8988T (cell line): ENCODE measurements around the gene HMGXB4.

Experiments
- DNase-seq: peaks from one replicate; pipeline ENCODE4 v3.0.0; 2011

The HMGXB4 gene

GRCh38 chr22:35258191-35258988 is 1.1 kb downstream of the HMGXB4 start:
- DNase-seq, result no peak

GRCh38 chr22:35264986-35265385 is 7.7 kb downstream of the HMGXB4 start:
- no peak for DNase-seq

GRCh38 chr22:35266277-35266676 is 9.0 kb downstream of the HMGXB4 start:
- no peak for DNase-seq

GRCh38 chr22:35269630-35270029 is 12.3 kb downstream of the HMGXB4 start:
- no peak for DNase-seq

GRCh38 chr22:35274154-35274871 is 17.0 kb downstream of the HMGXB4 start:
- no peak for DNase-seq

GRCh38 chr22:35275580-35275979 is 18.3 kb downstream of the HMGXB4 start:
- no peak for DNase-seq

- DNase-seq, result no peak
Measured at GRCh38 chr22:35276019-35276418, 18.7 kb downstream of the HMGXB4 start.

- DNase-seq, result no peak
Measured at GRCh38 chr22:35288116-35288515, 30.8 kb downstream of the HMGXB4 start.

GRCh38 chr22:35292786-35293185 is 35.5 kb downstream of the HMGXB4 start:
- DNase-seq, result no peak

- DNase-seq, result no peak
Measured at GRCh38 chr22:35296051-35296450, 38.8 kb downstream of the HMGXB4 start.

GRCh38 chr22:35299217-35299672 is 42.0 kb downstream of the HMGXB4 start:
- DNase-seq, result no peak

GRCh38 chr22:35299673-35300499 is 42.6 kb downstream of the HMGXB4 start, which contains the start of gene TOM1:
TSS of gene TOM1 (plus strand) at chr22:35299894. CDS start at chr22:35299929, 35 bp downstream.
- DNase-seq, result peak; percentile 70

GRCh38 chr22:35301372-35301874 is 44.1 kb downstream of the HMGXB4 start:
- DNase-seq, result no peak

- no peak for DNase-seq
Measured at GRCh38 chr22:35303029-35303624, 45.8 kb downstream of the HMGXB4 start.

- DNase-seq, result no peak
Measured at GRCh38 chr22:35305525-35306070, 48.3 kb downstream of the HMGXB4 start.

GRCh38 chr22:35306350-35306967 is 49.2 kb downstream of the HMGXB4 start:
- DNase-seq, result no peak

GRCh38 chr22:35307372-35307771 is 50.1 kb downstream of the HMGXB4 start:
- no peak for DNase-seq

- no peak for DNase-seq
Measured at GRCh38 chr22:35307892-35308291, 50.6 kb downstream of the HMGXB4 start.

- no peak for DNase-seq
Measured at GRCh38 chr22:35308480-35309021, 51.3 kb downstream of the HMGXB4 start.

GRCh38 chr22:35310556-35311550 is 53.6 kb downstream of the HMGXB4 start:
- DNase-seq, result no peak
